KMS-11 (cell line): ENCODE measurements around the gene CREB1.

Source experiments
- H2AFZ ChIP-seq: fragments of 200-600 bp; sonication (generic); 2 replicates; pipeline ENCODE4 v1.6.1; 2016; ENCODE audit warnings: antibody characterized with exemption, mixed run types, low read depth
- H3K27ac ChIP-seq: fragments of 200-600 bp; sonication (generic); 2 replicates; pipeline ENCODE4 v1.6.1; 2016; ENCODE audit warnings: mild to moderate bottlenecking, mixed run types
- H3K27me3 ChIP-seq: fragments of 200-600 bp; sonication (generic); 2 replicates; pipeline ENCODE4 v1.6.1; 2017; ENCODE audit warnings: mild to moderate bottlenecking, low read depth, mixed run types, moderate library complexity; ENCODE audit not compliant: insufficient read depth
- H3K36me3 ChIP-seq: fragments of 200-600 bp; sonication (generic); 2 replicates; pipeline ENCODE4 v1.6.1; 2017; ENCODE audit warnings: mild to moderate bottlenecking, mixed run types; ENCODE audit not compliant: insufficient read depth
- H3K4me1 ChIP-seq: fragments of 200-600 bp; sonication (generic); 2 replicates; pipeline ENCODE4 v1.6.1; 2016; ENCODE audit warnings: mild to moderate bottlenecking, low read depth, mixed run types; ENCODE audit not compliant: poor library complexity, severe bottlenecking
- H3K4me2 ChIP-seq: fragments of 200-600 bp; sonication (generic); 2 replicates; pipeline ENCODE4 v1.7.0; 2016; ENCODE audit warnings: mild to moderate bottlenecking, mixed run types
- H3K4me3 ChIP-seq: fragments of 200-600 bp; sonication (generic); IDR thresholded peaks from 2 replicates; pipeline ENCODE4 v1.6.1; 2017; ENCODE audit warnings: low read depth, low read length, mixed read lengths; ENCODE audit not compliant: insufficient read depth
- H3K79me2 ChIP-seq: fragments of 200-600 bp; sonication (generic); 2 replicates; pipeline ENCODE4 v1.6.1; 2016; ENCODE audit warnings: low read depth, mixed run types; ENCODE audit not compliant: insufficient read depth
- H3K9ac ChIP-seq: fragments of 200-600 bp; sonication (generic); 2 replicates; pipeline ENCODE4 v1.6.1; 2016; ENCODE audit warnings: mild to moderate bottlenecking, mixed run types
- H4K20me1 ChIP-seq: fragments of 200-600 bp; sonication (generic); 2 replicates; pipeline ENCODE4 v1.6.1; 2016; ENCODE audit warnings: mild to moderate bottlenecking, mixed run types; ENCODE audit not compliant: insufficient read depth
- TF ChIP-seq, protein P1 (sequence below): fragments of 200-600 bp; sonication (generic); conservative IDR thresholded peaks from 2 replicates; pipeline ENCODE4 v1.6.1; 2017; ENCODE audit warnings: low read depth, mild to moderate bottlenecking, antibody characterized with exemption, low read length, moderate library complexity, mixed read lengths

CREB1 gene

GRCh38 chr2:207501802-207502576, 27.8 kb upstream of the CREB1 start:
- no peak overlapping the region for H3K4me2 ChIP-seq
- no peak overlapping the region for H2AFZ ChIP-seq
- H3K36me3 ChIP-seq = no peaks in the 10 kb centered on the region
- H3K79me2 ChIP-seq = no peaks in the 10 kb centered on the region
- no peak overlapping the region for H3K9ac ChIP-seq
- H3K27me3 ChIP-seq = no peaks in the 10 kb centered on the region
- no peak overlapping the region for H3K27ac ChIP-seq
- no peak overlapping the region for H3K4me3 ChIP-seq
- H4K20me1 ChIP-seq = no peaks in the 10 kb centered on the region
- peaks cover 7% of the 10 kb centered on the region for H3K4me1 ChIP-seq
- TF ChIP-seq, protein P1, sequence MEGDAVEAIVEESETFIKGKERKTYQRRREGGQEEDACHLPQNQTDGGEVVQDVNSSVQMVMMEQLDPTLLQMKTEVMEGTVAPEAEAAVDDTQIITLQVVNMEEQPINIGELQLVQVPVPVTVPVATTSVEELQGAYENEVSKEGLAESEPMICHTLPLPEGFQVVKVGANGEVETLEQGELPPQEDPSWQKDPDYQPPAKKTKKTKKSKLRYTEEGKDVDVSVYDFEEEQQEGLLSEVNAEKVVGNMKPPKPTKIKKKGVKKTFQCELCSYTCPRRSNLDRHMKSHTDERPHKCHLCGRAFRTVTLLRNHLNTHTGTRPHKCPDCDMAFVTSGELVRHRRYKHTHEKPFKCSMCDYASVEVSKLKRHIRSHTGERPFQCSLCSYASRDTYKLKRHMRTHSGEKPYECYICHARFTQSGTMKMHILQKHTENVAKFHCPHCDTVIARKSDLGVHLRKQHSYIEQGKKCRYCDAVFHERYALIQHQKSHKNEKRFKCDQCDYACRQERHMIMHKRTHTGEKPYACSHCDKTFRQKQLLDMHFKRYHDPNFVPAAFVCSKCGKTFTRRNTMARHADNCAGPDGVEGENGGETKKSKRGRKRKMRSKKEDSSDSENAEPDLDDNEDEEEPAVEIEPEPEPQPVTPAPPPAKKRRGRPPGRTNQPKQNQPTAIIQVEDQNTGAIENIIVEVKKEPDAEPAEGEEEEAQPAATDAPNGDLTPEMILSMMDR = no peak

DNA sequence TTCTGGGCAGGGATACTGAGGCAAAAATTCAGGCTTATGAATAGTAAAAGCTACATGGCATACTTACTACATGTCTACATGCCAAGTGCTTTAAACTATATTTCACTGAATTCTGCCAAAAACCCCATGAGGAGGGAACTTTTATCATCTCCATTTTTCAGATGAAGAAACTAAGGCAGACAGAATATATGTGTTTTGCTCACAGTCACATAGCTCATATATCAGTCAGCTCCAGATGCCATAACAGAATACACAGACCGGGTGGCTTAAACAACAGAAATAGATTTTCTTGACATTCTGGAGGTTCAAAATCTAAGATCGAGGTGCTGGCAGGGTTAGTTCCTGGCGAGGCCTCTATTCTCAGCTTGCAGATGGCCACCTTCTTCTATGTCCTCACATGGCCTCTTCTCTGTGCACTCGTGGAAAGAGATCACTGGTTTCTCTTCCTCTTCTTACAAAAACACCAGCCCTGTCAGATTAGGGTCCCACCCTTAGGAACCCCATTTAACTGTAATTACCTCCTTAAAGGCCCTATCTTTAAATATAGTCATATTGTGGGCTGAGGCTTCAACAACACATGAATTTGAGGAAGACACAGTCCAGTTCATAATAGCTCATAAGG, 27.1 kb upstream of the CREB1 start:
- Histone ChIP-seq H3K27me3 (no peaks in the 10 kb centered on the region), H3K79me2 (no peaks in the 10 kb centered on the region), H4K20me1 (no peaks in the 10 kb centered on the region), H3K9ac (no peak overlapping the region), H3K36me3 (no peaks in the 10 kb centered on the region), H2AFZ (no peak overlapping the region), H3K4me3 (no peak overlapping the region), H3K4me2 (no peak overlapping the region), H3K27ac (no peak overlapping the region), H3K4me1 (peaks cover 7% of the 10 kb centered on the region)
- TF ChIP-seq, protein P1 = no peak

DNA sequence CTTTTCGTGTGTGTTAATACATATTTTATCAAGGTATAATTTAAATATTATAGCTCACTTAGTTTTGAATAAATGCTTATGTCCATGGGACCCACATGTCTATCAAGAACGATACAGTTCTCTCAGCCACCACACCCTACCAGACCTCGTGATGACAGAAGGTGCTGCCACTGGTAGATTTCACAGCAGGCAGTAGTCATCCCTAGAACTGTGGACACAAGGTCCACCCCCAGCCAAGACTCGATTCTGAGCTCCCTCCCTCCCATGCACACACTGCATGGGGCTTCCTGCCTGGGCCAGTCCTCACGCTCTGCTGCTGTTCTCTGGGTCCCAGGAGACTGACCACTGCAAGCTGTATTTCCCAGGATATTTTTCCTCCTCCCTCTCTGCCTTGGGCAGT, 26.5 kb upstream of the CREB1 start:
- no peak overlapping the region for H3K4me2 ChIP-seq
- no peak overlapping the region for H2AFZ ChIP-seq
- no peak overlapping the region for H3K4me3 ChIP-seq
- H3K79me2 ChIP-seq = no peaks in the 10 kb centered on the region
- no peaks in the 10 kb centered on the region for H3K36me3 ChIP-seq
- H3K27me3 ChIP-seq = no peaks in the 10 kb centered on the region
- TF ChIP-seq, protein P1 = no peak
- H3K9ac ChIP-seq = no peak overlapping the region
- peaks cover 7% of the 10 kb centered on the region for H3K4me1 ChIP-seq
- no peak overlapping the region for H3K27ac ChIP-seq
- no peaks in the 10 kb centered on the region for H4K20me1 ChIP-seq

- no peak overlapping the region for H3K4me2 ChIP-seq
- no peak overlapping the region for H2AFZ ChIP-seq
- H3K79me2 ChIP-seq = no peaks in the 10 kb centered on the region
- no peaks in the 10 kb centered on the region for H4K20me1 ChIP-seq
- H3K27ac ChIP-seq = no peak overlapping the region
- H3K9ac ChIP-seq = no peak overlapping the region
- TF ChIP-seq, protein P1 = no peak
- H3K4me3 ChIP-seq = no peak overlapping the region
- H3K36me3 ChIP-seq = no peaks in the 10 kb centered on the region
- no peaks in the 10 kb centered on the region for H3K27me3 ChIP-seq
- peaks cover 7% of the 10 kb centered on the region for H3K4me1 ChIP-seq
These were observed 25.1 kb upstream of the CREB1 start for GRCh38 chr2:207504513-207505170.
